GM20000 (cell line): ENCODE measurements around the gene C16orf78.

Source experiments
- DNase-seq: peaks from one replicate; pipeline ENCODE4 v3.0.0; 2012; ENCODE audit warnings: low spot score
- CTCF ChIP-seq: IDR thresholded peaks from 2 replicates; pipeline ENCODE4 v1.5.1; 2012; ENCODE audit warnings: mild to moderate bottlenecking, control low read depth; ENCODE audit errors: extremely low read depth, missing control alignments

C16orf78 gene

DNA sequence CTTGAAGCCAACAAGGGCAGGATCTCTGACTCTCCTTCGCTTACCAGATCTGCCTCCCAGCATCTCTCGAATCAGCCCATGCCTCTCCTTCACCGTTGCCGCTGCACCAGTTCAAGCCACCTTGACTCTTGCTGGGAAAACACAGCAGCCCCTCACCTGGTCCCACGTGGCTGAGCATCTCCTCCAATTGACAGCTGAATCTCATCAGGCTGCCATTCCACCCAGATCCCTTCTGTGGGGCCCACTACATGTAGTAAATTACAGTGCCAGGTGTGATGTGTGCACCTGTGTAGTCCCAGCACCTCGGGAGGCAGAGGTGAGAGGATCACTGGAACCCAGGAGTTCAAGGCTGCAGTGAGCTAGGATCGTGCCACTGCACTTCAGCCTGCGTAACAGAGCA lies 37.8 kb upstream of the C16orf78 start:
- DNase-seq: no peak
- TF ChIP-seq CTCF: no peak

DNA sequence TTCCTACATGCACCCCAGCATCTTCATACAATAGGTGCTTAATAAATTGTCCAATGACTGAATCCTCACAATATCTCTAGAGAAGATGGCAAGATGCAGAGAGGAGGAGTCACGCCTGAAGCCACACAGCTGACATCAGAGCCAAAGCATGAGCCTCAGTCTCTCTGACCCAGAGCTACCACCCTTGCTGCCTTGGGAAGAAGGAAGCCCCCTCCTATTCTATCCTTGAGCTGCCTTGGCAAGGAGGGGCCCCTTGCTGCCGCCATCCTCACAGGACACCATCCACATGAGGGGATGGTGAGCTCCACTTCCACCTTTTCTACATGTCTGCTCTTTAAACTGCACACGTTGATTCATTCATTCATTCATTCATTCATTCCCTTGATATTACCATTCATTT lies 37.0 kb upstream of the C16orf78 start:
- no peak for DNase-seq

DNA sequence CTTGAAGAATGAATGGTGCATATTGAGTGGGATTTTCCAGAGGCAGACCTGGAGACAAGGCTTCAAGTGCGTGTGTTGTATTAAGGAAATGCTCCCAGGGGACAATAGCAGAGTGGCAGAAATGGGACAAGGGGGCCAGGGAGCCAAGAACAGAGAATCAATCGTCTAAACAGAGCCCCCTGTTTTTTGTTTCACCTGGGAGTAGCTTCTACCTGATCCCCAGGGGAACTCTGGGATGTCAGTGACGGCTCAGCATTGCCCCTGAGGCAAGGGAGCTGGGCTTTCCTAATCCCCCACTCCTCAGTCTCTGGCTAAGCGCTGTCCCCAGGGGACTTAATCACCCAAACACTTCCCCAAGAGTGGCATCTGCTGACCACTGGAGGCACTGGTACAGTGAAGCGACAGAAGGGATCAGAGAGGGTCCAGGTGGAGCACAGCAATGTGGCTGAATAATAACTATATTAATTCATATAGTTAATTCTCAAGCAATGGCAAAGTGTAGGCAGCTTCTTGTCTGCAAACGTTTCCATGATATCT lies 35.7 kb upstream of the C16orf78 start:
- no peak for DNase-seq
- TF ChIP-seq CTCF: no peak

More for the DNA sequence above, 37.0 kb upstream of the C16orf78 start:
- TF ChIP-seq CTCF: no peak

GRCh38 chr16:49338611-49339265 lies 34.9 kb upstream of the C16orf78 start:
- no peak for TF ChIP-seq CTCF
- DNase-seq: no peak

DNA sequence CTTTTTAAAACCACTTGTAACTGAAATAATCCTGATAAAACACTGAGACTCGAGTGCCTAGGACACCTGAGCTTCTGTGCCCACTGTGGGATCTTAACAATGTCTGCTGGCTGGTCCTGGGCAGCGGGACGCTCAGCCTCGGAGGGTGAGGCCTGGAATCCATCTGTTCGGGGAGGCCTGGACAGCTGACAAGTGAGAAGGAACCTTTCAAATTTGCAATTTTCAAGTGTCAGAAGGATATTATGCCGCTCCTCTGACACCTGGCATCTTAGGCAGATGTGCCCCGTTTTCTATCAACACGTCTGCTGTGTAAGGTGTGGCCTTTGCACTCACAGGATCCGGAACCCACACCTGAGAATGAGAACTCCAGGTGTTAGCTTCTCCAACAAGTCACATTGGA lies 33.1 kb upstream of the C16orf78 start:
- DNase-seq: no peak
- TF ChIP-seq CTCF: no peak

GRCh38 chr16:49341706-49342105 lies 31.9 kb upstream of the C16orf78 start:
- no peak for DNase-seq
- no peak for TF ChIP-seq CTCF

- DNase-seq: no peak
- no peak for TF ChIP-seq CTCF
These were observed 31.0 kb upstream of the C16orf78 start for GRCh38 chr16:49342336-49343265.
